Measurements from ENCODE around the gene RTKN2. TPM values are rescaled to one million over a fixed set of nuclear protein-coding genes. Genes with fewer than 3 reads are reported as not detected.

The RTKN2 gene
- polyA plus RNA-seq, 3 donors: 10.1 to 12.3 (median 12.1) TPM

GRCh38 chr10:62231371-62231770, 37.3 kb downstream of the RTKN2 start:
- DNase-seq: no peak

GRCh38 chr10:62230344-62231121, 38.1 kb downstream of the RTKN2 start:
- DNase-seq: no peak

- DNase-seq: no peak
Observed at GRCh38 chr10:62225362-62225761, 43.3 kb downstream of the RTKN2 start.

- no peak for DNase-seq
Observed at GRCh38 chr10:62224606-62225005, 44.0 kb downstream of the RTKN2 start.

- DNase-seq: no peak
Observed at GRCh38 chr10:62217683-62218082, 51.0 kb downstream of the RTKN2 start.

GRCh38 chr10:62214364-62214874, 54.2 kb downstream of the RTKN2 start:
- no peak for DNase-seq

- DNase-seq: no peak
Observed at GRCh38 chr10:62205750-62206399, 62.8 kb downstream of the RTKN2 start.

GRCh38 chr10:62199584-62199983, 69.1 kb downstream of the RTKN2 start:
- DNase-seq: no peak

GRCh38 chr10:62196528-62196927, 72.1 kb downstream of the RTKN2 start:
- no peak for DNase-seq

- DNase-seq: no peak
Observed at GRCh38 chr10:62195675-62195926, 73.0 kb downstream of the RTKN2 start.

GRCh38 chr10:62194924-62195674, 73.5 kb downstream of the RTKN2 start:
- peak; percentile 20 for DNase-seq

GRCh38 chr10:62193479-62193878, 75.2 kb downstream of the RTKN2 start:
- no peak for DNase-seq

- no peak for DNase-seq
Observed at GRCh38 chr10:62189131-62189530, 79.5 kb downstream of the RTKN2 start.

- no peak for DNase-seq
Observed at GRCh38 chr10:62188021-62188616, 80.5 kb downstream of the RTKN2 start.

- DNase-seq: no peak
Observed at GRCh38 chr10:62186999-62187675, 81.5 kb downstream of the RTKN2 start.

- no peak for DNase-seq
Observed at GRCh38 chr10:62185919-62186692, 82.5 kb downstream of the RTKN2 start.

GRCh38 chr10:62183857-62184795, 84.5 kb downstream of the RTKN2 start:
- no peak for DNase-seq

GRCh38 chr10:62183442-62183841, 85.2 kb downstream of the RTKN2 start:
- no peak for DNase-seq

GRCh38 chr10:62182595-62182994, 86.0 kb downstream of the RTKN2 start:
- no peak for DNase-seq

GRCh38 chr10:62182171-62182570, 86.5 kb downstream of the RTKN2 start:
- DNase-seq: no peak

Data from renal pelvis (tissue), 4 donors.